A673 (cell line): ENCODE results near the gene ITCH. TPM values are rescaled to one million over a fixed set of nuclear protein-coding genes. Genes with fewer than 3 reads are reported as not detected.
"Not testable (repeated sequence)": the region's sequence is repeated elsewhere in the genome, so short reads cannot be mapped to it uniquely, and the experiment has no call there.

Experiments used
- BruUV-seq: library from RNA; stranded (reverse); fragments of 400-500 nt; replicated peaks from 2 replicates; lab custom pipeline; 2021; lab: Mats Ljungman, UMichigan
- CTCF ChIA-PET: fragments of 300-600 bp; sonication (Branson Sonifier 250); formaldehyde crosslinking; loops from one replicate; lab custom pipeline; 2022; ENCODE audit warnings: antibody characterized with exemption; lab: Charles Lee
- POLR2A ChIA-PET: fragments of 300-600 bp; sonication (Branson Sonifier 250); formaldehyde crosslinking; loops from one replicate; lab custom pipeline; 2022; ENCODE audit warnings: antibody characterized with exemption; ENCODE audit not compliant: low non-redundant PET; lab: Charles Lee
- DNase-seq: peaks from one replicate; pipeline ENCODE4 v3.0.0-alpha.2; 2015; ENCODE audit warnings: low spot score
- H3K27ac ChIP-seq: fragments of 200-600 bp; sonication (generic); 2 replicates; pipeline ENCODE4 v1.5.1; 2016; ENCODE audit warnings: mixed run types, low read depth, mild to moderate bottlenecking, mixed read lengths, antibody characterized with exemption, low read length; ENCODE audit not compliant: poor library complexity, severe bottlenecking
- H3K27me3 ChIP-seq: fragments of 200-600 bp; sonication (generic); replicated peaks from 2 replicates; pipeline ENCODE4 v1.6.1; 2017; ENCODE audit warnings: mixed run types, low read depth, mild to moderate bottlenecking, mixed read lengths, antibody characterized with exemption, low read length; ENCODE audit not compliant: insufficient read depth, poor library complexity
- H3K36me3 ChIP-seq: fragments of 200-600 bp; sonication (generic); 2 replicates; pipeline ENCODE4 v1.6.1; 2016; ENCODE audit warnings: mixed run types, mild to moderate bottlenecking, mixed read lengths, antibody characterized with exemption, low read length; ENCODE audit not compliant: insufficient read depth, poor library complexity, severe bottlenecking
- H3K4me1 ChIP-seq: fragments of 200-600 bp; sonication (generic); 2 replicates; pipeline ENCODE4 v1.6.1; 2017; ENCODE audit warnings: mixed run types, mild to moderate bottlenecking, mixed read lengths, antibody characterized with exemption, low read length; ENCODE audit not compliant: insufficient read depth, poor library complexity, severe bottlenecking
- H3K4me3 ChIP-seq: fragments of 200-600 bp; sonication (generic); 2 replicates; pipeline ENCODE4 v1.5.1; 2016; ENCODE audit warnings: low read depth, mixed run types, mild to moderate bottlenecking, mixed read lengths, low read length; ENCODE audit not compliant: poor library complexity, severe bottlenecking
- H3K9me3 ChIP-seq: fragments of 200-600 bp; sonication (generic); 2 replicates; pipeline ENCODE4 v1.6.1; 2016; ENCODE audit warnings: mixed run types, low read depth, mild to moderate bottlenecking, mixed read lengths, antibody characterized with exemption, low read length; ENCODE audit not compliant: poor library complexity, severe bottlenecking
- CTCF ChIP-seq: fragments of 300-800, 200-600 bp; sonication (generic); conservative IDR thresholded peaks from 2 replicates; pipeline ENCODE4 v1.5.1; 2017; ENCODE audit warnings: low read depth, mild to moderate bottlenecking, antibody characterized with exemption, low read length, moderate library complexity, mixed read lengths
- EZH2 ChIP-seq: fragments of 200-600 bp; sonication (generic); IDR thresholded peaks from 2 replicates; pipeline ENCODE4 v1.6.1; 2017; ENCODE audit warnings: borderline replicate concordance, low read depth, mild to moderate bottlenecking, mixed read lengths, antibody characterized with exemption, low read length; ENCODE audit not compliant: poor library complexity, severe bottlenecking
- intact Hi-C: fragments of 100-400 bp; cut with micrococcal nuclease; formaldehyde crosslinking; loops from one replicate; pipeline ENCODE4 v1.10.0; 2022; ENCODE audit not compliant: unreplicated experiment
- total RNA-seq: library from RNA; stranded (reverse); gene quantifications from 2 replicates; pipeline ENCODE4 v1.2.3, GENCODE V29; 2021

ITCH gene
- total RNA-seq, 1 experiment from 2014 or later, result 56.2 TPM

DNA sequence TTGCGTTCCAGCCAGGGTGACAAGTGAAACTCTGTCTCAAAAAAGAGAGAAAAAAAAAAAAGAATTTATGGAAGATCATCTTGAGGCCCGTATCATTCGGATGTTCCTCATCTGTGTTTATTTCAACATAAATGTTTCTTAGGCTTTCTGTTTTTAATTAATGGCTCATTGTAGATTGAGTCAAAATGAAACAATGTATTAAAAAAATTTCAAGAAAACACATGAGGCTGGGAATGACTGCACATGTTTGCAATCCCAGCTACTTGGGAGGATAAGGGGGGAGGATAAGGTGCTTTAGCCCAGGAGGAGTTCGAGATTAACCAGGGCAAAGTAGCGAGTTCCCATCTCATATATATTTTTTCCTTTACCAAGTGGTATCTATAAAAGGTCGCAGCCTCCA lies 47.3 kb downstream of the ITCH start:
- Histone ChIP-seq H3K27me3 (no peaks in the 10 kb centered on the region), H3K9me3 (no peaks in the 10 kb centered on the region), H3K36me3 (peaks cover 45% of the 10 kb centered on the region), H3K4me1 (peaks cover 7% of the 10 kb centered on the region), H3K4me3 (no peak overlapping the region), H3K27ac (no peak overlapping the region)
- intact Hi-C loops, result no loop called here
- TF ChIP-seq CTCF, result no peak
- no peak for TF ChIP-seq EZH2
- DNase-seq, result no peak
- ChIA-PET CTCF (interaction anchor here (0.7 kb wide), 1 partner anchor 98 kb away, joined by 3 read pairs; no protein-coding TSS in a partner anchor), POLR2A (no interaction called here)
- BruUV-seq, result no TSS peak

GRCh38 chr20:34412453-34412852 lies 49.4 kb downstream of the ITCH start:
- intact Hi-C loops, result no loop called here
- Histone ChIP-seq H3K4me1 (no peaks in the 10 kb centered on the region), H3K9me3 (no peaks in the 10 kb centered on the region), H3K27me3 (no peaks in the 10 kb centered on the region), H3K36me3 (peaks cover 51% of the 10 kb centered on the region), H3K4me3 (no peak overlapping the region), H3K27ac (no peak overlapping the region)
- TF ChIP-seq CTCF (no peak), EZH2 (no peak)
- POLR2A ChIA-PET, result no interaction called here
- BruUV-seq, result no TSS peak
- no peak for DNase-seq
- CTCF ChIA-PET, result no interaction called here

DNA sequence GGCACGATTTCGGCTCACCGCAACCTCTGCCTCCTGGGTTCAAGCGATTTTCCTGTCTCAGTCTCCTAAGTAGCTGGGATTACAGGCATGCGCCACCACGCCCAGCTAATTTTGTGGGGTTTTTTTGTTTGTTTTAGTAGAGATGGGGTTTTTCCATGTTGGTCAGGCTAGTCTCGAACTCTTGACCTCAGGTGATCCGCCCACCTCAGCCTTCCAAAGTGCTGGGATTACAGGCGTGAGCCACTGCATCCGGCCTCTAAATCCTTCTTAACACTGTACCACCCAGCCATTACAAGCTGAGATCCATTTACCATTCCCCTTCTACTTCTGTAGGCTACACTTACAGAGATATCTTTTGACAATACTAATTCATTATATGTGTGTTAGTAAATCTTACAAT lies 51.5 kb downstream of the ITCH start:
- POLR2A ChIA-PET, H3K4me3 ChIP-seq, DNase-seq, CTCF ChIA-PET, intact Hi-C loops, BruUV-seq, H3K27me3 ChIP-seq, H3K27ac ChIP-seq, H3K9me3 ChIP-seq, H3K4me1 ChIP-seq: not testable (repeated sequence)
- peaks cover 49% of the 10 kb centered on the region for H3K36me3 ChIP-seq

DNA sequence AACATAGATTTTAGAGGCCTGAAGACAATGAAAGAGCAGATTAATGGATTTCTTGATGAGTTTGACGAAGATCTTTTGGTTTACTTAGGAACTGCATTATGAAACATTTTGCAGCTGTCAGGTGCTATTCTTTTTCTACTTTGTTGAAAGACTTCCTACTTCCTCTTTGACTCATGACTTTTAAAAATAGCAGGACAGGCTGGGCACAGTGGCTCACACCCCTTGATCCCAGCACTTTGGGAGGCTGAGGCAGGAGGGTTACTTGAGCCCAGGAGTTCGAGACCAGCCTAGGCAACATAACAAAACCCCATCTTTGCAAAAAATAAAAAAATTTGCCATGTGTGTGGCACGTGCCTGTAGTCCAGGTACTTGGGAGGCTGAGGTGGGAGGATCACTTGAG lies 52.0 kb downstream of the ITCH start:
- Histone ChIP-seq H3K27me3 (no peaks in the 10 kb centered on the region), H3K9me3 (no peaks in the 10 kb centered on the region), H3K36me3 (peaks cover 46% of the 10 kb centered on the region), H3K4me3 (no peak overlapping the region), H3K4me1 (peaks cover 8% of the 10 kb centered on the region), H3K27ac (no peak overlapping the region)
- intact Hi-C loops, result no loop called here
- ChIA-PET CTCF (no interaction called here), POLR2A (no interaction called here)
- BruUV-seq, result TSS peak; percentile 4
- TF ChIP-seq EZH2, result no peak
- no peak for TF ChIP-seq CTCF
- DNase-seq, result no peak
